Uterine smooth muscle cell (primary cell): Measurements from ENCODE around the gene KDM5B. TPM values are rescaled to one million over a fixed set of nuclear protein-coding genes. Genes with fewer than 3 reads are reported as not detected.

ENCODE experiments used
- total RNA-seq: library from RNA; depleted of rRNA; stranded (reverse); fragments of >200 nt; gene quantifications from 2 replicates; pipeline ENCODE4 v1.2.3, GENCODE V29; 2014

The KDM5B gene
- total RNA-seq: 70.7 and 96.7 TPM in 2 replicates

DNA sequence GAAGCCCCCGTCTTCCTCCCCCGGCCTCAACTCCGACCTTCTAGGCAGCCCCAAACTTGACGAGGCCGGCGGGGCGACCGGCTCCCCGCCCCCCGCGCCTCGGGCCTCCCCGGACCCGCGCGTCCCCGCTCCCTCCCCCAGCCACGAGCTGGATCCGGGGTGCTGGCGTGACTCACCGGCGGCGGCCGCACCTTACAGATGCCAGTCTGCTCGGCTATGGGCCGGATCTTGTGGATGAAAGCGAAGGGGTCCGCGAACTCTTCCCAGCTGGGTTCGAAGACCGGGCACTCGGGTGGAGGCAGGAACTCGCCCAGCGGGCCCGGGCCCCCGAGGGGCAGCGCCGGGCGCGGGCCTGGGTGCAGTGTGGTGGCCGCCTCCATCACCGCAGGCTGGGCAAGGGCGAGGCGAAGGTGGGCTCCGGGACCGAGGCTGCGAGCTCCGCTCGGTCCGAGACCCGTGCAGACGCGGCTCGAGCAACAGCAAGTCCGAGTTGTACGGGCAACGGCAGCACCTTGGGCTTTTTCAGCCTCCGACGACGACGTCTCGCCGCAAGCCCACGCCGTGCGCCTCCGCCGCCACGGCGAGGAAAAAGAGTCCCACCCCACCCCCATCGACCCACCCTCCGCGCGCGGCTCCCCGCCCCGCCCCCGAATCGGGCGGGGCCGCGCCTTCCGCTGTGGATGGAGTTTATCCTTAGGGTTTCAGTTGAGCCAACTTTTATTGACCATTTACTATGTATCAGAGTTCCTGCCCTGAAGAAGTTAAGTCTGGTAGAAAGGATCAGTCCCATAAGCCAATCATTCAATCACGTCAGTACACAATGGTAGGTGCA lies at the start of gene KDM5B:
TSS of gene KDM5B (minus strand) at position 496 of the 832 bp plus-strand sequence. CDS start at position 380, 116 bp downstream.

DNA sequence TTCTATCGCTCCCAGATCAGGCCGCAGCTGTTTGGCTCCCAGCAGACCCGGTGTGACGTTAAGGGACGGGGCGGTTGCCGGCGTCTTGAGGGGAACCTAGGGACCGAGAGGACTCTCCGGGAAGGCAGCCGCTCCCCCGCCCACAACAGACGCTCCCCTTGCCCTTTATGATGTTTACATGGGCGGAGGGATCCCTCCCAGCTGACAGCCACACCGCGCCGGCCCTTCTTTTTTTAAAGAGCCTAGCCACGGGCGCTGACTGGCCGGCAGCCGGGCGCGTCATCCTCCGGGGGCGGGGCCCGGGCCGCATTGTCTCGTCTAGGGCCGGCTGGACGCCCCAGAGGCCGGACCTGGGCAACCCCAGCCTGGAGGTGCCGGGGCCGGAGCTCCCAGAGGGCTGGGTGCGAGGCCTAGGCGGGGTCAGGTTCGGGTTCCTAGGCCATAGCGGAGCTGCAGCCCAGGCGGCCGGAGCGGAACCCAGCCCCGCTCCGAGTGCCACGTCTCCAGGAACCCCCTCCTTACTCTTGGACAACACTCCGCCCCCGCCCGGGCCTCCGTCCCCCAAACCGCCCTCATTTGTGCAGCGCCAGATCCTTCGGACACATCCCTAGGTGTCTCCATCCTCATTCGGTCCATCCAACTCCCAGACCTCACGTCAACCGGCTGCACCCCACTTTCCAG lies 2.5 kb upstream of the KDM5B start, which contains the start of gene PCAT6:
TSS of gene PCAT6 (plus strand) at position 340 of the 681 bp plus-strand sequence.

DNA sequence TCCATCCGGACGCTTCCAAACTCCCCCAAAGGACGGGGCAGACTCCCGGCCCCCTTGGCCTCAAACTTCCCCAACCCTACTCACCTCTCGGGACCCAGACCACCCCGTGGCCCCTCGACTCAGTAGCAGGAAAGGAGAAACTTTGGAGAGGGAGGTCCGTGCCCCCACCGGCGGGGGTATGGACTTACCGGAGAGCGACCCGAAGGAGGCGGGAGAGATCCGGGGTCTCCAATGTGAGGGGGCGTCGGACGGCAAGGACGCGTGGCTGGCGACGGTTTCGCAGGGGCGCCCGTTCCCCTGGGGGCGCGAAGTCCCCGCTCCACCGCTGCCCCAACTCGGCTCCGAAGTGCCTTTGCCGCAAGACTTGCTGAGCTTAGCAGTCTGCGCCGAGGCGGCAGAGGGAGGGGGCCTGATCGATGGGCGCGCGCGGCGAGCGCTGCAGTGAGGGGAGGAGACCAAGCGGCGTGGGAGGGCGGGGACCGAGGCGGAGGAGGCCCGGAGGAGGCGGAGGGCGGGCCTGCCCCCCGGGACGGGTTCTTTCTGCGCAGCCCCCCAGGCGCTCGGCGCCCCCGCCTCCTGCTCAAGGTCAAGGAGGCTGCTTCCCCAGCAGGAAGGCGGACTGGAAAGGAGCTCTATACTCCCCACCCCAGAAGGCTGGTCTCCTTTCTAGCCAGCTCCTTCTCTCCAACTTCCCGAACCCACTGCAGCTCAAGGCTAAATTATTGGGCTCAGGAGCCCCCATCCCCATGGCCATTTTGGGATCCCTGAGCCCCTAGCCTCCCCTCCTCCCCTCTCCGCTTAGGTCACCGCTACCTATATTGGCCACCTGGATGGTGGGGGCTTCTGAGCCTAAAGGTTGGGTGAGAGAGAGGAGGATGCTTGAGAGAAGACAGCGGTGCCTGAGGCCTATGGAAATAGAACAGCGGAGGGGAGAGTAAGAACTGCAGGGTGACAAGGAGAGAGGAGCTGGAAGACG lies 97.9 kb downstream of the KDM5B start, which contains the start of gene SYT2:
TSS of gene SYT2 (minus strand) at position 385 of the 976 bp plus-strand sequence. CDS start 104,682 bp downstream, outside the sequence.

Other genes starting within 250 kb of the KDM5B start
- under 0.01 TPM in 1 of 2 replicates, not detected in the other for gene SYT2, start 98.0 kb downstream of the KDM5B start, total RNA-seq
- gene PCAT6, start 2.5 kb upstream of the KDM5B start, total RNA-seq: not detected in 2 replicates
- 3.5 and 3.7 TPM in 2 replicates for gene RABIF, start 80.7 kb upstream of the KDM5B start, total RNA-seq
- 43.8 and 47.1 TPM in 2 replicates for gene KLHL12, start 118.8 kb upstream of the KDM5B start, total RNA-seq
- gene ADIPOR1, start 149.9 kb upstream of the KDM5B start, total RNA-seq: 79.6 and 86.6 TPM in 2 replicates
- 24.0 and 38.1 TPM in 2 replicates for gene CYB5R1, start 158.8 kb upstream of the KDM5B start, total RNA-seq
- 82.7 and 103 TPM in 2 replicates for gene TMEM183A, start 199.0 kb upstream of the KDM5B start, total RNA-seq
- gene PPFIA4, start 218.1 kb upstream of the KDM5B start, total RNA-seq: 5.0 and 10.1 TPM in 2 replicates